GM19328 (cell line): ENCODE results near the gene OR10D3.
"Not testable (repeated sequence)": the region's sequence is repeated elsewhere in the genome, so short reads cannot be mapped to it uniquely, and the experiment has no call there.

Experiments used
- ATAC-seq: cut with Tn5 transposase; IDR thresholded peaks from one replicate; pipeline ENCODE4 v1.9.1; 2021; ENCODE audit warnings: mild to moderate bottlenecking, moderate library complexity; ENCODE audit not compliant: unreplicated experiment

Gene OR10D3

GRCh38 chr11:124183068-124183467 is at the start of gene OR10D3:
TSS of gene OR10D3 (plus strand) at chr11:124183345. CDS start at chr11:124185270, 1,925 bp downstream.
- no peak for ATAC-seq

- no peak for ATAC-seq
These were observed 40.1 kb upstream of the OR10D3 start for GRCh38 chr11:124143034-124143433.

- no peak for ATAC-seq
These were observed 35.2 kb upstream of the OR10D3 start for GRCh38 chr11:124147951-124148350.

- ATAC-seq: no peak
These were observed 32.5 kb upstream of the OR10D3 start for GRCh38 chr11:124150684-124151083.

GRCh38 chr11:124152770-124153407 is 30.3 kb upstream of the OR10D3 start:
- no peak for ATAC-seq

- ATAC-seq: no peak
These were observed 29.3 kb upstream of the OR10D3 start for GRCh38 chr11:124153821-124154220.

GRCh38 chr11:124159481-124159880 is 23.7 kb upstream of the OR10D3 start:
- ATAC-seq: no peak

- no peak for ATAC-seq
These were observed 22.2 kb upstream of the OR10D3 start for GRCh38 chr11:124160986-124161385.

GRCh38 chr11:124167826-124168231 is 15.3 kb upstream of the OR10D3 start:
- no peak for ATAC-seq

GRCh38 chr11:124168796-124169195 is 14.3 kb upstream of the OR10D3 start:
- no peak for ATAC-seq

- not testable (repeated sequence) for ATAC-seq
These were observed 12.8 kb upstream of the OR10D3 start for GRCh38 chr11:124170315-124170714.

- no peak for ATAC-seq
These were observed 12.2 kb upstream of the OR10D3 start for GRCh38 chr11:124170801-124171586.

GRCh38 chr11:124172101-124172500 is 11.0 kb upstream of the OR10D3 start:
- no peak for ATAC-seq

GRCh38 chr11:124172599-124172998 is 10.5 kb upstream of the OR10D3 start:
- ATAC-seq: no peak

GRCh38 chr11:124174001-124174583 is 9.1 kb upstream of the OR10D3 start:
- ATAC-seq: no peak

- ATAC-seq: no peak
These were observed 6.0 kb upstream of the OR10D3 start for GRCh38 chr11:124176925-124177715.

GRCh38 chr11:124179310-124179709 is 3.8 kb upstream of the OR10D3 start:
- no peak for ATAC-seq

- no peak for ATAC-seq
These were observed 7.4 kb downstream of the OR10D3 start for GRCh38 chr11:124190298-124191139.

GRCh38 chr11:124193221-124194010 is 10.3 kb downstream of the OR10D3 start:
- ATAC-seq: no peak
